Mesenchymal stem cell (in vitro differentiated cells and primary cell): ENCODE data around the gene HDAC4.

ENCODE experiments used
- DNase-seq: peaks from one replicate; pipeline ENCODE4 v3.0.0-alpha.2; 2013
- H2AFZ ChIP-seq: one replicate; pipeline ENCODE4 v1.6.1; 2013; ENCODE audit warnings: low read depth, mild to moderate bottlenecking, control low read depth, inconsistent platforms, low read length, moderate library complexity
- H2AK5ac ChIP-seq: 2 replicates; pipeline ENCODE4 v1.6.1; 2013; ENCODE audit warnings: low read length, moderate library complexity, mild to moderate bottlenecking, inconsistent platforms; ENCODE audit not compliant: severe bottlenecking
- H2BK120ac ChIP-seq: one replicate; pipeline ENCODE4 v1.6.1; 2013; ENCODE audit warnings: low read depth, mild to moderate bottlenecking, inconsistent platforms, low read length, moderate library complexity
- H2BK12ac ChIP-seq, 2 experiments: one replicate each; pipeline ENCODE4 v1.6.1; 2013; ENCODE audit warnings: inconsistent platforms in 2 of 2, low read length in 2 of 2, mild to moderate bottlenecking in 2 of 2, moderate library complexity in 2 of 2, control low read depth in 1 of 2
- H2BK15ac ChIP-seq: one replicate; pipeline ENCODE4 v1.6.1; 2013; ENCODE audit warnings: mild to moderate bottlenecking, low read depth, inconsistent platforms; ENCODE audit not compliant: poor library complexity, severe bottlenecking
- H2BK5ac ChIP-seq: 2 replicates; pipeline ENCODE4 v1.6.1; 2013; ENCODE audit warnings: low read depth, mild to moderate bottlenecking, low read length, control low read depth, inconsistent platforms; ENCODE audit not compliant: poor library complexity, severe bottlenecking
- H3K14ac ChIP-seq, 2 experiments: one replicate each; pipeline ENCODE4 v1.6.1; 2013; ENCODE audit warnings: inconsistent platforms in 2 of 2, low read length in 2 of 2, control low read depth in 1 of 2, mild to moderate bottlenecking in 1 of 2, moderate library complexity in 1 of 2
- H3K18ac ChIP-seq, 2 experiments: one replicate each; pipeline ENCODE4 v1.6.1; 2013; ENCODE audit warnings: inconsistent platforms in 2 of 2, low read length in 2 of 2, control low read depth in 1 of 2, low read depth in 1 of 2, mild to moderate bottlenecking in 1 of 2
- H3K23ac ChIP-seq, 2 experiments: one replicate each; pipeline ENCODE4 v1.6.1; 2013; ENCODE audit warnings: inconsistent platforms in 2 of 2, low read length in 2 of 2, mild to moderate bottlenecking in 2 of 2, moderate library complexity in 2 of 2, control low read depth in 1 of 2
- H3K27ac ChIP-seq: 2 replicates; pipeline ENCODE4 v1.5.1; 2013; ENCODE audit warnings: mild to moderate bottlenecking, moderate library complexity, low read length, control low read depth, inconsistent platforms; ENCODE audit not compliant: poor library complexity, severe bottlenecking
- H3K27me3 ChIP-seq, 2 experiments: 2 replicates each; pipeline versions ENCODE4 v1.6.1 to v1.7.0; 2013; ENCODE audit warnings: low read length in 2 of 2, mild to moderate bottlenecking in 2 of 2, moderate library complexity in 2 of 2, control low read depth in 1 of 2, inconsistent platforms in 1 of 2; ENCODE audit not compliant: control insufficient read depth in 1 of 2, insufficient read depth in 1 of 2
- H3K36me3 ChIP-seq, 2 experiments: 2 replicates each; pipeline versions ENCODE4 v1.6.1 to v1.7.0; 2013; ENCODE audit warnings: low read length in 2 of 2, control low read depth in 1 of 2, inconsistent platforms in 1 of 2, low read depth in 1 of 2, mild to moderate bottlenecking in 1 of 2; ENCODE audit not compliant: insufficient read depth in 2 of 2, control insufficient read depth in 1 of 2
- H3K4ac ChIP-seq, 2 experiments: one replicate each; pipeline ENCODE4 v1.6.1; 2013; ENCODE audit warnings: inconsistent platforms in 2 of 2, low read length in 2 of 2, mild to moderate bottlenecking in 2 of 2, moderate library complexity in 2 of 2, control low read depth in 1 of 2, low read depth in 1 of 2
- H3K4me1 ChIP-seq: 2 replicates; pipeline ENCODE4 v1.6.1; 2013; ENCODE audit warnings: low read depth, low read length, control low read depth; ENCODE audit not compliant: control insufficient read depth, insufficient read depth
- H3K4me2 ChIP-seq: 2 replicates; pipeline ENCODE4 v1.6.1; 2013; ENCODE audit warnings: low read length, mild to moderate bottlenecking, inconsistent platforms; ENCODE audit not compliant: poor library complexity, severe bottlenecking
- H3K4me3 ChIP-seq, 2 experiments: 2 replicates each; pipeline versions ENCODE4 v1.5.1 to v1.7.0; 2013; ENCODE audit warnings: low read length in 2 of 2, mild to moderate bottlenecking in 2 of 2, control low read depth in 1 of 2, low read depth in 1 of 2; ENCODE audit not compliant: insufficient read depth in 1 of 2
- H3K79me1 ChIP-seq: replicated peaks from 2 replicates; pipeline ENCODE4 v1.6.1; 2013; ENCODE audit warnings: mild to moderate bottlenecking, control low read depth, low read length, inconsistent platforms; ENCODE audit not compliant: poor library complexity, severe bottlenecking
- H3K9ac ChIP-seq: 2 replicates; pipeline ENCODE4 v1.7.0; 2013; ENCODE audit warnings: mild to moderate bottlenecking, low read length, moderate library complexity
- H3K9me3 ChIP-seq: 2 replicates; pipeline ENCODE4 v1.7.0; 2013; ENCODE audit warnings: mild to moderate bottlenecking, low read length; ENCODE audit not compliant: control insufficient read depth
- H4K8ac ChIP-seq: one replicate; pipeline ENCODE4 v1.6.1; 2013; ENCODE audit warnings: inconsistent platforms, mild to moderate bottlenecking, low read length, moderate library complexity
- H4K91ac ChIP-seq: one replicate; pipeline ENCODE4 v1.6.1; 2013; ENCODE audit warnings: mild to moderate bottlenecking, low read length, inconsistent platforms
- WGBS: methylation state at CpG from one replicate; pipeline ENCODE4 v1.1.7; 2013; ENCODE audit warnings: mixed read lengths; 5-methylcytosine and 5-hydroxymethylcytosine counted together

Gene HDAC4

DNA sequence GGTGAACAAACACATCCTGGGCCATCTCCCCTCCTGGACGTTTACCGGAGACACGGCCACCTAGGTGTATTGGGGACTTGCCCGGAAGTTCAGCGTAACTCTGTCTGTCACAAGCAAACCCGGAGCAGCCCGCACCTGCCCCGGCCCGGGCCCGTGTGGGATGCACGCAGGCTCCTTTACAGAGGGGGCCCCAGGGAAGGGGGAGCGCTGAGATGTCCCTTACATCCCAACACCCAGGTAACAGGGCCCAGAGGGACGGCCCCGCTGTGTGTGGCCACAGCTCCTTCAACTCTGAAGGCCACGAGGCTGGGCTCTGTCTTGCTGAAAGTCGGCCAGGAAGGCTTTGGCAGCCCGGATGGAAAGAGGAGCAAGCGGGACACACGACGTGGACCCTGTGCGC, 340.1 kb downstream of the HDAC4 start:
- Histone ChIP-seq H3K9ac (no peak overlapping the region), H2AFZ (no peak overlapping the region), H3K23ac (no peak overlapping the region), H3K4me1 (peaks cover 9% of the 10 kb centered on the region), H3K4ac (no peak overlapping the region), H4K91ac (no peak overlapping the region), H3K79me1 (no peaks in the 10 kb centered on the region), H2BK15ac (no peak overlapping the region), H2BK120ac (no peak overlapping the region), H2AK5ac (no peak overlapping the region), H3K18ac (no peak overlapping the region), H3K4me2 (no peak overlapping the region), H2BK12ac (no peak overlapping the region), H3K36me3 (peaks cover 36 to 53% of the 10 kb centered on the region in 2 experiments), H3K27me3 (no peaks in the 10 kb centered on the region), H3K27ac (no peak overlapping the region), H3K14ac (no peak overlapping the region), H4K8ac (no peak overlapping the region), H3K9me3 (peaks cover 13% of the 10 kb centered on the region), H3K4me3 (no peak overlapping the region), H2BK5ac (no peak overlapping the region)
- no peak for DNase-seq
- 97% methylated on average over 20 of the region's 21 CpGs for WGBS

DNA sequence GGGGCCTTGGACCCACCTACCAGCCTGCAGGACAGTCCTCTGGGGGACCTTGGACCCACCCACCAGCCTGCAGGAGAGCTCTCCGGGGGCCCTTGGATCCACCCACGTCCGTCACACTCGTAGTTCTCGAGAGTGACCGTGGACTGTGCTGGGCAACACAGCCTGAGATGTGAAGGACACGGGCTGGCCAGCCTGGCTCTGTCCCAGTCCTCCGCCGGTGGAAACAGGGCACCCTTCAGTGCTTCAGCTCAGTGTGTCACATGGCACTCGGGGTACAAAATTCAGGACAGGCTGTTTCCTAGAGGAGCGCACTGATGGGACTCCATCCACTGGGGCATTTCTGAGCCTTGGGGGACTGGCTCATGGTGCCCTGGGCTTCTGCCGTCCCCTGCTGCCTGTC, 341.0 kb downstream of the HDAC4 start:
- Histone ChIP-seq H3K27ac (no peak overlapping the region), H2BK15ac (no peak overlapping the region), H3K23ac (no peak overlapping the region), H3K36me3 (peaks cover 27 to 48% of the 10 kb centered on the region in 2 experiments), H3K4me1 (peaks cover 6% of the 10 kb centered on the region), H2AFZ (no peak overlapping the region), H3K9me3 (peaks cover 13% of the 10 kb centered on the region), H4K91ac (no peak overlapping the region), H3K27me3 (no peaks in the 10 kb centered on the region), H3K9ac (no peak overlapping the region), H3K79me1 (no peaks in the 10 kb centered on the region), H3K18ac (no peak overlapping the region), H3K14ac (no peak overlapping the region), H3K4ac (no peak overlapping the region), H2BK120ac (no peak overlapping the region), H2BK12ac (no peak overlapping the region), H2AK5ac (no peak overlapping the region), H3K4me2 (no peak overlapping the region), H3K4me3 (no peak overlapping the region), H2BK5ac (no peak overlapping the region), H4K8ac (no peak overlapping the region)
- WGBS = 94% methylated on average over 11 of the region's 12 CpGs
- DNase-seq = no peak

GRCh38 chr2:239058766-239059165, 342.1 kb downstream of the HDAC4 start:
- peaks cover 13% of the 10 kb centered on the region for H3K9me3 ChIP-seq
- H2BK5ac ChIP-seq = no peak overlapping the region
- H3K4me3 ChIP-seq = no peak overlapping the region
- no peaks in the 10 kb centered on the region for H3K27me3 ChIP-seq
- H3K27ac ChIP-seq = no peak overlapping the region
- no peak overlapping the region for H3K18ac ChIP-seq
- no peaks in the 10 kb centered on the region for H3K79me1 ChIP-seq
- DNase-seq = no peak
- no peak overlapping the region for H3K9ac ChIP-seq
- H2BK12ac ChIP-seq = no peak overlapping the region
- H3K4me2 ChIP-seq = no peak overlapping the region
- H2BK120ac ChIP-seq = no peak overlapping the region
- H2AK5ac ChIP-seq = no peak overlapping the region
- H2AFZ ChIP-seq = no peak overlapping the region
- H3K23ac ChIP-seq = no peak overlapping the region
- H3K4me1 ChIP-seq = peaks cover 6% of the 10 kb centered on the region
- WGBS = 96% methylated on average over 7 of the region's 8 CpGs
- H2BK15ac ChIP-seq = no peak overlapping the region
- no peak overlapping the region for H3K14ac ChIP-seq
- no peak overlapping the region for H4K8ac ChIP-seq
- no peak overlapping the region for H3K4ac ChIP-seq
- no peak overlapping the region for H4K91ac ChIP-seq
- peaks cover 27 to 41% of the 10 kb centered on the region in 2 experiments for H3K36me3 ChIP-seq

- WGBS = 72% methylated on average over 2 of the region's 2 CpGs
- Histone ChIP-seq H3K79me1 (no peaks in the 10 kb centered on the region), H3K36me3 (peaks cover 31 to 48% of the 10 kb centered on the region in 2 experiments), H2AK5ac (no peak overlapping the region), H2BK120ac (no peak overlapping the region), H3K9ac (no peak overlapping the region), H3K4ac (no peak overlapping the region), H4K91ac (no peak overlapping the region), H2AFZ (no peak overlapping the region), H3K4me3 (peak overlapping the region in 1 of 2 experiments; percentile 27), H3K9me3 (peaks cover 13% of the 10 kb centered on the region), H3K27ac (no peak overlapping the region), H3K4me1 (peaks cover 4% of the 10 kb centered on the region), H3K23ac (no peak overlapping the region), H3K27me3 (no peaks in the 10 kb centered on the region), H2BK15ac (no peak overlapping the region), H3K14ac (no peak overlapping the region), H2BK12ac (no peak overlapping the region), H4K8ac (no peak overlapping the region), H3K18ac (no peak overlapping the region), H2BK5ac (no peak overlapping the region), H3K4me2 (no peak overlapping the region)
- DNase-seq = no peak
Measured at GRCh38 chr2:239057533-239057932, 343.3 kb downstream of the HDAC4 start.
